KOPT-K1 (cell line): ENCODE measurements around the gene ZNF618.

Source experiments
- H3K27ac ChIP-seq: fragments of 200-600 bp; sonication (generic); 2 replicates; pipeline ENCODE4 v1.5.1; 2016; ENCODE audit warnings: antibody characterized with exemption, mild to moderate bottlenecking, low read depth, low read length; ENCODE audit not compliant: poor library complexity, severe bottlenecking
- H3K36me3 ChIP-seq: fragments of 200-600 bp; sonication (generic); 2 replicates; pipeline ENCODE4 v1.5.1; 2017; ENCODE audit warnings: antibody characterized with exemption, mild to moderate bottlenecking, low read length, moderate library complexity; ENCODE audit not compliant: insufficient read depth
- H3K9me3 ChIP-seq: fragments of 200-600 bp; sonication (generic); 2 replicates; pipeline ENCODE4 v1.5.1; 2017; ENCODE audit warnings: antibody characterized with exemption, low read length, mild to moderate bottlenecking; ENCODE audit not compliant: insufficient read depth, poor library complexity, severe bottlenecking

Gene ZNF618

GRCh38 chr9:114053246-114054005, 177.3 kb downstream of the ZNF618 start:
- no peak overlapping the region for H3K27ac ChIP-seq
- H3K9me3 ChIP-seq = no peaks in the 10 kb centered on the region
- H3K36me3 ChIP-seq = no peaks in the 10 kb centered on the region

GRCh38 chr9:114054191-114054690, 178.1 kb downstream of the ZNF618 start:
- Histone ChIP-seq H3K9me3 (no peaks in the 10 kb centered on the region), H3K27ac (no peak overlapping the region), H3K36me3 (no peaks in the 10 kb centered on the region)

GRCh38 chr9:114055061-114055460, 179.0 kb downstream of the ZNF618 start:
- H3K9me3 ChIP-seq = no peaks in the 10 kb centered on the region
- H3K27ac ChIP-seq = no peak overlapping the region
- no peaks in the 10 kb centered on the region for H3K36me3 ChIP-seq

- H3K36me3 ChIP-seq = no peaks in the 10 kb centered on the region
- no peaks in the 10 kb centered on the region for H3K9me3 ChIP-seq
- H3K27ac ChIP-seq = no peak overlapping the region
Measured at GRCh38 chr9:114055894-114056293, 179.8 kb downstream of the ZNF618 start.

DNA sequence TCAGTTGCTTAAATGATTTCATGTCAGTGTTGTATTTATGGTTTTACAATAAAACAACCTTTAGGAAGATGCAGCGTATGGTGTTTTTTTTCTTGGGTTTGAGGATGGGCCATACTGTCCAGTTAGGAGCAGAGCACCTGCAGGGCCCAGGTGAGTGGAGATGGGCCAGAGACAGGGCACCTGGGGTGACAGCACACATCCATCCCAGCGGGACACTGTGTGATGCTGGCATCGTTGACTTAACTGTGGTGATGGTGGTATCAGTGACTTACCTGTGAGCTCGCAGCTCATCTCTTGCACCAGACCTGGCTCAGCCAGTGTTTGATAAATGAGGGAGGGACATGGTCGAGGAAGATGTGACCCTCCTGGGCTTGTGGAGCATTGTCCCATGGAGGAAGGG, 180.4 kb downstream of the ZNF618 start:
- Histone ChIP-seq H3K9me3 (no peaks in the 10 kb centered on the region), H3K27ac (no peak overlapping the region), H3K36me3 (no peaks in the 10 kb centered on the region)

- H3K9me3 ChIP-seq = no peaks in the 10 kb centered on the region
- no peak overlapping the region for H3K27ac ChIP-seq
- H3K36me3 ChIP-seq = no peaks in the 10 kb centered on the region
Measured at GRCh38 chr9:114057161-114057885, 181.2 kb downstream of the ZNF618 start.

DNA sequence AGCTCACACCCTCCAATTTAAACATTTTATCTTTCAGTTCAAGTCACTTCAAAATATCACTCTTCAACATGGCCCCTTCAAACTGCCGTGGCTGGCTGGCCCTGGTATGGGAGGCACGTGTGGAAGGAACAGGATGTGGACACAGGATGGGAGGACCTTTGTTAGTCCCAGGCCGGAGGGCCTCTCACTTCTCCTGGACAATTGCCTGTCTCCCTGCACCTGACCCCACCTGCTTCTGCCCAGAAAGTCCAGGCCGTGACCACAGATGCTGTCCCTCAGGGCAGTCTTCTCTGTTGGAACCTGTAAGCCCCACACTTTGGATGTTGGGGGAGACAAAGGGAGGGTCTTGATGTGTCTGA, 182.6 kb downstream of the ZNF618 start:
- H3K27ac ChIP-seq = no peak overlapping the region
- no peaks in the 10 kb centered on the region for H3K9me3 ChIP-seq
- no peaks in the 10 kb centered on the region for H3K36me3 ChIP-seq

DNA sequence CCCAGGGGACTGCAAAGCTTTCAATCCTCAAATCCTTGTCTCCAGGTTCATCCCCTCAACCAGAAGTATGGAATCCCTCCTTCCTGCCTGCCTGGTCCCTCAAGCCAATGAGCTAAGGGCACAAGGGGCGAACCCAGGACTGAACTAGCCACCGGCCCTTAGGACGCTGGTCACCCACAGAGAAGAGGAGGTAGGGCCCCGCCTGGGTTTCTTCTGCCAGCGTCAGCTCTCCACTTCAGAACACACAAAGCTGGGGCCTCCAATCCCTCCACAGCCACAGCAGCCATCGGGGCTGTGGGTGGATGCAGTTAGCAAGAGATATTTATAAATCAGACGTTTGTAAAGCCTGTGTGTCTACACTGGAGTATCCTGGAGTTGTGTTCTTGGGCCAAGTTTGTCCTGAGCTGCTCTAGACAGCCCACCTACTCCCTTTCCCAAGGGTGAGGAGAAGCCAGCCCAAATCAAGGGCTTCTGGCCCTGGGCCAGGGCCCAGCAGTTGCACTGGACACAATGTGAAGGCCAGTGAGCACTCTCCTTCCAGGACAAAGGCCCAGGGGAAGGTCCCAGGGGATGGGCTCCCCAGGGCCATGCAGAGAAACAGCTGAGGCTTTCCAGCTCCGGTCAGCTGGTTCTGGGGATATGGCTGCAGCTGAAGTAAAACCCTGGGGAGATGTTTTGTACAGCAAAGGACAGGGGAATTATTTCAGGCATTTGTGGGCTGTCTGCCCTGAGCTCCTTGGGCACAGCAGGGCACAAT, 183.1 kb downstream of the ZNF618 start:
- Histone ChIP-seq H3K36me3 (no peaks in the 10 kb centered on the region), H3K9me3 (no peaks in the 10 kb centered on the region), H3K27ac (no peak overlapping the region)

GRCh38 chr9:114060070-114060469, 184.0 kb downstream of the ZNF618 start:
- H3K27ac ChIP-seq = no peak overlapping the region
- no peaks in the 10 kb centered on the region for H3K9me3 ChIP-seq
- no peaks in the 10 kb centered on the region for H3K36me3 ChIP-seq

GRCh38 chr9:114060711-114061110, 184.6 kb downstream of the ZNF618 start:
- no peak overlapping the region for H3K27ac ChIP-seq
- no peaks in the 10 kb centered on the region for H3K36me3 ChIP-seq

DNA sequence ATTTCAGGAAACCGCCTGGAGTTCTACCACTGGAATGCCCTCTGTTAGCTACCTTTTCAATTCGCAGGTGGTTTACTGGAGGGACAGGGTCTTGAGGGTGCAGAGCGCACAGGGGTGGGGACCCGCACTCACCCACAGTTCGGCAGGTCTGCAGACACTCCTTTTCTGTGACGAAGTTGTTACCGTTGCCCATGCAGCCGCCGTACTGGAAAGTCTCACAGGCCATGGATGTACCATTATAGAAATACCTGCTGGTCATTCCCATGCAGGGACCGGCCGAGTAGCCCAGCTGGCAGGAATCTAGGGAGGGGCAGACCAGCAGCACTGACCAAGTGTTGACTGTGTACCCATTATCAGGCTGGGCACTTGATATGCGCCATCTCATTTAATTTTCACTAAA, 185.2 kb downstream of the ZNF618 start:
- Histone ChIP-seq H3K9me3 (no peaks in the 10 kb centered on the region), H3K27ac (no peak overlapping the region), H3K36me3 (no peaks in the 10 kb centered on the region)

More at GRCh38 chr9:114060711-114061110, 184.6 kb downstream of the ZNF618 start:
- H3K9me3 ChIP-seq = no peaks in the 10 kb centered on the region

DNA sequence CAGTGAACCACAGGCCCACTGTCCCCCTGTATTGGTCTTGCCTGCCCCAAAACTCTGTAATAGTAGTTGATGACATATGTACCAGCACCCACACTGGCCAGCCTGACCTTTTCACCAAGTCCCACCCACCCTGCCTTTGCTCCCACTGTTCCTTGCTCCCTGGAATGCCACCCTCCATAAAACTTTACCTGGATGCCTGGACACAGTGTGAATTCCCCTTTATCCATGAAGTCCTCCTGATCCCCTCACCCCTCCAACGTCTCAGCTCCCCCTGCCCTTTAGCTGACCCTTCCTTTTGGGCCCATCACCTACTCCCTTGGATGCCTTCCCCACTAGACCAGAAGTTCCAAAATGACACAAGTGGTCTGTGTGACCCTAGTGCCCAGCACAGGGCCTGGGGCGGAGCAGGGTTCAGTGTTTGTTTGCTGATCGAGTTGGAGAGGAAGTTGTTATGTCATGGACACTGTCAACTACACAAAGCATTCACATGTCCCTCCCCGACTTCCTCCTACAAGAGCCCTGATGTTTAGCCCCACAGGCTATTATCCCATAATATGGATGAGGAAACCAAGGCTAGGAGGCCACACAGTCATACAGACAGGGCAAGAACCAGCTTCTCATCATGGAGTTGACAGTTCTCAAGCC, 185.8 kb downstream of the ZNF618 start:
- no peak overlapping the region for H3K27ac ChIP-seq
- no peaks in the 10 kb centered on the region for H3K9me3 ChIP-seq

GRCh38 chr9:114065304-114065703, 189.2 kb downstream of the ZNF618 start:
- Histone ChIP-seq H3K36me3 (no peaks in the 10 kb centered on the region), H3K9me3 (no peaks in the 10 kb centered on the region), H3K27ac (no peak overlapping the region)

More for the DNA sequence above, 185.8 kb downstream of the ZNF618 start:
- H3K36me3 ChIP-seq = no peaks in the 10 kb centered on the region

DNA sequence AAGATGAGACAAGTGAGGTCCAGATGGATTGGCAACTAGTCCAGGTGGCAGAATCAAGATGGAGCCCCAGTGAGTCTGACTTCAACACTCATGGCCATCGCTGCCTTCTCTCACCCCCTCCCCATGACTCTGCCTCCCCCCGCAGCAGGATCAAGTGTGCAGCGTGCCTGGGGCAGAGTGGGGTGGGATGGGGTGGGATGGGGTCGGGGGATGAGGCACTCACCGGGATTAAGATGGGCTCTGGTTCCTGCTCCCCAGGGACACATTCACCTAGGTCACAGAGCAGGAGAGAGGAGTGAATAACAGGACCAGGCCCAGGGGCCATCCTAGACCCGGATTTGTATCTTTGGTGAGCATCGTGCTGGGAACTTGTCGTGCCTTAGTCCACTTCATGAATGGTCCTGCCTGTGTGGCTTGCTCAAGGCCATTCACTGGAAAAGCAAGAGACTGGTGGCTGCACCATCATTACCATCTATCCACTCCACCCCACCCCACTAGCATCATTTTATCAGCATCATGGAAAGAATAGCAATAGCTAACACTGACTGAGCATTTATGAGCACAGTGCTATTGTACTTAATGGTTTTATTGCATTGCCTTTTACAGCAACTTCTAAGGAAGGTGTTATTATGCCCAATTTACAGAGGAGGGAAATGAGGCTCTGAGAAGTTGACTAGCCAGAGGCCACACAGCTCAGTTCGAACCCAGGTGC, 193.5 kb downstream of the ZNF618 start:
- Histone ChIP-seq H3K9me3 (no peaks in the 10 kb centered on the region), H3K36me3 (no peaks in the 10 kb centered on the region), H3K27ac (no peak overlapping the region)
